ENCODE measurements around the gene TCP11L2. TPM values are rescaled to one million over a fixed set of nuclear protein-coding genes. Genes with fewer than 3 reads are reported as not detected.
A peak's percentile ranks its signal among the peaks of the same experiment; 100 is the strongest.
"Not testable (repeated sequence)": the region's sequence is repeated elsewhere in the genome, so short reads cannot be mapped to it uniquely, and the experiment has no call there.

The TCP11L2 gene
- total RNA-seq, 1 donor from 2014 or later, result 22.0 TPM

- Histone ChIP-seq H2AFZ (ENCODE audit: low read depth, low read length) (no peak overlapping the region), H3K9ac (ENCODE audit: low read length) (no peak overlapping the region), H3K4me3 (ENCODE audit: insufficient read depth, low read depth, low read length) (no peak overlapping the region), H3K4me1 (ENCODE audit: insufficient read depth, low read length) (no peaks in the 10 kb centered on the region), H3K4me2 (ENCODE audit: low read length) (no peak overlapping the region), H4K20me1 (ENCODE audit: insufficient read depth, low read length) (no peaks in the 10 kb centered on the region), H3K9me3 (ENCODE audit: insufficient read depth, low read depth, low read length) (no peaks in the 10 kb centered on the region), H3K27me3 (ENCODE audit: insufficient read depth, low read length) (no peaks in the 10 kb centered on the region), H3K27ac (ENCODE audit: low read depth, low read length) (no peak overlapping the region), H3K36me3 (ENCODE audit: insufficient read depth, low read length) (peaks cover 7% of the 10 kb centered on the region), H3K79me2 (ENCODE audit: insufficient read depth, low read length) (no peaks in the 10 kb centered on the region)
- Mint-ChIP-seq H3K27ac (ENCODE audit: unreplicated experiment) (no peak overlapping the region), H3K27me3 (ENCODE audit: low read depth, unreplicated experiment) (no peaks in the 10 kb centered on the region), H3K36me3 (ENCODE audit: low read depth, unreplicated experiment) (peaks cover 49% of the 10 kb centered on the region), H3K4me1 (ENCODE audit: low read depth, unreplicated experiment) (peaks cover 2% of the 10 kb centered on the region), H3K9me3 (ENCODE audit: unreplicated experiment) (peaks cover 22% of the 10 kb centered on the region), H3K4me3 (ENCODE audit: unreplicated experiment) (no peak overlapping the region)
- peak; percentile 24 for DNase-seq (ENCODE audit: low read depth)
- no peak for TF ChIP-seq EZH2 (IDR thresholded peaks at IDR 0.05; ENCODE audit: insufficient read depth, low read length)
- TF ChIP-seq CTCF (IDR thresholded peaks at IDR 0.05; ENCODE audit: insufficient read depth, low read depth, low read length), result no peak
- no peak for FAIRE-seq
Measured at GRCh38 chr12:106380954-106381353, 78.4 kb downstream of the TCP11L2 start.

- H3K9me3 Mint-ChIP-seq (ENCODE audit: unreplicated experiment), result peaks cover 22% of the 10 kb centered on the region
- not testable (repeated sequence) for H3K36me3 ChIP-seq (ENCODE audit: insufficient read depth, low read length)
Measured at GRCh38 chr12:106381866-106382265, 79.3 kb downstream of the TCP11L2 start.

DNA sequence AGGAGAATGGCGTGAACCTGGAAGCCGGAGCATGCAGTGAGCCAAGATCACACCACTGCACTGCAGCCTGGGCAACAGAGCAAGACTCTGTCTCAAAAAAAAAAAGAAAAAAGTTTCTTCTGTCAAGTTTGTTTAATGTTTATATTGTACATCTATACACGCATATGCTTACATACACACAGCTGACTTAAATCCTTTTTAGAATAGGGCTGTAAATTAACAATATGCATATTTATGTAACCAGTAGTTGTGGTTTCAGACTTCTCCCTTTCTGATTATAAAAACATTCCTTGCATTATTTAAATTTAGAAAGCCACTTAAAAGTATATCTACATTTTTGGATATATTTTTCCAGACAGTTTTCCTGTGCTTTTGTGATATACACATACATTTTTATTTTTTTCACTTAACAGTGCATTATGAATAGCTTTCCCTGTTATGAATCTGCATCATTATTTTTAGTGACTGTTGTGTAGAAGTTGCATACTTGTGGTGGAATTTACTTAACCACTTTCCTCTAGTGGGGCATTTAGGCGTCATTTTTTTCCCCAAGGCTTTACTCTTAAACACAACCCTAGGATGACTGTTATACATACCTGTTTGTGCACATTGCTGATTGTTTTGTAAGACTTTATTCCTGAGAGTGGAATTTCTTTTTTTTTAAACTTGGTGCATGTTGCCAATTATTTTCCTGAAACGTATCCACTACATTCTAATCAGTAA lies 84.4 kb downstream of the TCP11L2 start:
- H3K4me3 ChIP-seq (ENCODE audit: insufficient read depth, low read depth, low read length), result no peak overlapping the region
- H3K27ac ChIP-seq (ENCODE audit: low read depth, low read length), result no peak overlapping the region
- no peak overlapping the region for H3K4me2 ChIP-seq (ENCODE audit: low read length)
- TF ChIP-seq CTCF (IDR thresholded peaks at IDR 0.05; ENCODE audit: insufficient read depth, low read depth, low read length) (no peak), EZH2 (IDR thresholded peaks at IDR 0.05; ENCODE audit: insufficient read depth, low read length) (no peak)
- no peaks in the 10 kb centered on the region for H3K27me3 Mint-ChIP-seq (ENCODE audit: low read depth, unreplicated experiment)
- H3K79me2 ChIP-seq (ENCODE audit: insufficient read depth, low read length), result no peaks in the 10 kb centered on the region
- H3K4me1 ChIP-seq (ENCODE audit: insufficient read depth, low read length), result no peaks in the 10 kb centered on the region
- no peaks in the 10 kb centered on the region for H3K27me3 ChIP-seq (ENCODE audit: insufficient read depth, low read length)
- peak; percentile 91 for DNase-seq (ENCODE audit: low read depth)
- H3K9me3 Mint-ChIP-seq (ENCODE audit: unreplicated experiment), result peaks cover 12% of the 10 kb centered on the region
- H3K36me3 ChIP-seq (ENCODE audit: insufficient read depth, low read length), result no peaks in the 10 kb centered on the region
- H3K9me3 ChIP-seq (ENCODE audit: insufficient read depth, low read depth, low read length), result no peaks in the 10 kb centered on the region
- H2AFZ ChIP-seq (ENCODE audit: low read depth, low read length), result no peak overlapping the region
- H3K4me1 Mint-ChIP-seq (ENCODE audit: low read depth, unreplicated experiment), result no peaks in the 10 kb centered on the region
- H4K20me1 ChIP-seq (ENCODE audit: insufficient read depth, low read length), result no peaks in the 10 kb centered on the region
- peaks cover 21% of the 10 kb centered on the region for H3K36me3 Mint-ChIP-seq (ENCODE audit: low read depth, unreplicated experiment)
- no peak overlapping the region for H3K27ac Mint-ChIP-seq (ENCODE audit: unreplicated experiment)
- no peak for FAIRE-seq
- H3K9ac ChIP-seq (ENCODE audit: low read length), result no peak overlapping the region
- no peak overlapping the region for H3K4me3 Mint-ChIP-seq (ENCODE audit: unreplicated experiment)

More at GRCh38 chr12:106381866-106382265, 79.3 kb downstream of the TCP11L2 start:
- H3K79me2 ChIP-seq (ENCODE audit: insufficient read depth, low read length); DNase-seq (ENCODE audit: low read depth); H3K4me3 ChIP-seq (ENCODE audit: insufficient read depth, low read depth, low read length); H3K27me3 Mint-ChIP-seq (ENCODE audit: low read depth, unreplicated experiment); H3K27ac Mint-ChIP-seq (ENCODE audit: unreplicated experiment); FAIRE-seq; H3K27ac ChIP-seq (ENCODE audit: low read depth, low read length); H3K4me3 Mint-ChIP-seq (ENCODE audit: unreplicated experiment); H2AFZ ChIP-seq (ENCODE audit: low read depth, low read length); H3K27me3 ChIP-seq (ENCODE audit: insufficient read depth, low read length); H3K9me3 ChIP-seq (ENCODE audit: insufficient read depth, low read depth, low read length); H3K4me1 Mint-ChIP-seq (ENCODE audit: low read depth, unreplicated experiment); H4K20me1 ChIP-seq (ENCODE audit: insufficient read depth, low read length); H3K9ac ChIP-seq (ENCODE audit: low read length); H3K4me1 ChIP-seq (ENCODE audit: insufficient read depth, low read length); H3K4me2 ChIP-seq (ENCODE audit: low read length): not testable (repeated sequence)
- peaks cover 46% of the 10 kb centered on the region for H3K36me3 Mint-ChIP-seq (ENCODE audit: low read depth, unreplicated experiment)

Measured in astrocyte (in vitro differentiated cells and primary cell).